Spleen (tissue), 7 donors: ENCODE data around the gene FGF23.

ENCODE experiments used
- POLR2AphosphoS5 ChIP-seq, 3 donors: sonication (generic); formaldehyde crosslinking; IDR thresholded peaks; one replicate each; pipeline ENCODE4 v1.5.1; 2017; ENCODE audit warnings: antibody characterized with exemption in 3 of 3
- TF ChIP-seq, protein P1 (sequence below), 11 experiments: fragments of 200-600 bp in 7 of 11; fragments of 450-650 bp in 4 of 11; sonication (generic) in 4 of 11; IDR thresholded peaks in 8 of 11; conservative IDR thresholded peaks in 3 of 11; 1 replicate in 7 of 11; 2 replicates in 4 of 11; pipeline versions ENCODE4 v1.4.0 to v1.8.0; 2016 to 2021; ENCODE audit warnings: antibody characterized with exemption in 11 of 11, inconsistent platforms in 4 of 11, mild to moderate bottlenecking in 1 of 11
- donor health status: DM: no; HTN: no; CAD: no; lungs with moderate emphysema.
- donor health status: DM: no; HTN: no; CAD: no.
- donor health status: DM: no; HTN: no; CAD: no.

DNA sequence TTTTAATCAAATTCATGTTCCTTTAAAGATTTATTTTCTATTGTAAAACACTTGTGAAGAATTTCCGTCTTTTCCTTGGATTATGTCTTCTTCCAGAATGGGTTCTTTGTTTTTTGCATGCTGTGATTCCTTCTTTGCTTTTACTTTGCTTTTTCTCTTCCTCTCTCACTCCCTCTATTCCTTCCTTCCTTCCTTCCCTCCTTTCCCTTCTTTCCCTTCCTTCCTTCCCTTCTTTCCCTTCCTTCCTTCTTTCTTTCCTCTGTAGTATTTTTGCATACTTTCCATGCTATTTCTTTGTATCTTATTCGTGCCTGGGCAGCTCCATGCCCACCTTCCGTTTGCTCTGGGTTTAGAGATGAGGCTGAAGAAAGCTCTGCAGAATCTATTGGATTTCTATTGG, 21.6 kb upstream of the FGF23 start:
- TF ChIP-seq, protein P1, sequence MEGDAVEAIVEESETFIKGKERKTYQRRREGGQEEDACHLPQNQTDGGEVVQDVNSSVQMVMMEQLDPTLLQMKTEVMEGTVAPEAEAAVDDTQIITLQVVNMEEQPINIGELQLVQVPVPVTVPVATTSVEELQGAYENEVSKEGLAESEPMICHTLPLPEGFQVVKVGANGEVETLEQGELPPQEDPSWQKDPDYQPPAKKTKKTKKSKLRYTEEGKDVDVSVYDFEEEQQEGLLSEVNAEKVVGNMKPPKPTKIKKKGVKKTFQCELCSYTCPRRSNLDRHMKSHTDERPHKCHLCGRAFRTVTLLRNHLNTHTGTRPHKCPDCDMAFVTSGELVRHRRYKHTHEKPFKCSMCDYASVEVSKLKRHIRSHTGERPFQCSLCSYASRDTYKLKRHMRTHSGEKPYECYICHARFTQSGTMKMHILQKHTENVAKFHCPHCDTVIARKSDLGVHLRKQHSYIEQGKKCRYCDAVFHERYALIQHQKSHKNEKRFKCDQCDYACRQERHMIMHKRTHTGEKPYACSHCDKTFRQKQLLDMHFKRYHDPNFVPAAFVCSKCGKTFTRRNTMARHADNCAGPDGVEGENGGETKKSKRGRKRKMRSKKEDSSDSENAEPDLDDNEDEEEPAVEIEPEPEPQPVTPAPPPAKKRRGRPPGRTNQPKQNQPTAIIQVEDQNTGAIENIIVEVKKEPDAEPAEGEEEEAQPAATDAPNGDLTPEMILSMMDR (IDR thresholded peaks at IDR 0.05 in 8 of 11, conservative IDR thresholded peaks at IDR 0.05 in 3 of 11) = no peak
- TF ChIP-seq POLR2AphosphoS5 (IDR thresholded peaks at IDR 0.05) = no peak
